ENCODE data around the gene RPUSD1. TPM values are rescaled to one million over a fixed set of nuclear protein-coding genes. Genes with fewer than 3 reads are reported as not detected.
A peak's percentile ranks its signal among the peaks of the same experiment; 100 is the strongest.

The RPUSD1 gene
- total and polyA plus RNA-seq, 2 donors (not counting 1 experiment from before 2014, with no cell fraction given), result 8.2 to 16.2 TPM

DNA sequence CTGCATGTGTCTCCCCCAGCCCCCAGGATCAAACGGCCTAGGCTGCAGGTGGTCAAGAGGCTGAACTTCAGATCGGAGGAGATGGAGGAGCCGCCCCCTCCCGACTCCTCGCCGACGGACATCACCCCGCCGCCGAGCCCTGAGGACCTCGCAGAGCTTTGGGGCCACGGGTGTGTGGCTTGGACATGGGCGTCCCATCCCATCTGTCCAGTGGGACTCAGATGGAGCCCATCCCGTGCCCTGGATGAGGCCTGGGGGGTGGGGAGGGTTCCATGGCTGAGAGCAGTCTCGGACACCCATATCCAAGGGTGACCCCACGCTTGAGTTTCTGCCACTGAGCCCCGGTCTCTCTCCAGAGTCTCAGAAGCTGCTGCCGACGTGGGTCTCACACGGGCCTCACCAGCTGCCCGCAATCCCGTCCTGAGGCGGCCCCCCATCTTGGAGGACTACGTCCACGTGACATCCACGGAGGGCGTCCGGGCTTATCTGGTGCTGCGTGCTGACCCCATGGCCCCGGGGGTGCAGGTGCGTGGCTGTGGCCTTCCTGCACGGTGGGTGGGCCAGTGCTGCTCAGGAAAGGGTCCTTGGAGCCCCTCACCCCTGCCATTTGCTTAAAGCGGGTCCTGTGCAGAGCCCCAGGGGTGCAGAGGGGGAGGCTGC is 1.1 kb upstream of the RPUSD1 start:
- Histone ChIP-seq H3K4me2 (ENCODE audit: extremely low read depth, insufficient read depth, low read length) (peak overlapping the region; percentile 80), H3K4me3 (replicated peaks in 1 of 4; ENCODE audit: control extremely low read depth in 1 of 4, insufficient read depth in 1 of 4, low read depth in 3 of 4, low read length in 4 of 4) (peak overlapping the region; percentile 66 to 88 (median 75)), H3K9ac (ENCODE audit: insufficient read depth, low read length) (peak overlapping the region; percentile 74), H3K27me3 (ENCODE audit: control insufficient read depth, insufficient read depth, low read length) (no peaks in the 10 kb centered on the region), H3K9me3 (ENCODE audit: control insufficient read depth, insufficient read depth, low read depth, low read length) (no peaks in the 10 kb centered on the region), H3K36me3 (ENCODE audit: control insufficient read depth, insufficient read depth, low read length) (peaks cover 12% of the 10 kb centered on the region), H3K4me1 (ENCODE audit: control insufficient read depth, extremely low read depth, insufficient read depth, low read length) (peaks cover 7% of the 10 kb centered on the region), H3K27ac (ENCODE audit: insufficient read depth, low read length) (peak overlapping the region; percentile 50), H4K20me1 (ENCODE audit: control insufficient read depth, extremely low read depth, insufficient read depth, low read length) (no peaks in the 10 kb centered on the region), H2AFZ (ENCODE audit: low read length) (no peak overlapping the region), H3K79me2 (ENCODE audit: control insufficient read depth, insufficient read depth, low read length) (peaks cover 21% of the 10 kb centered on the region)
- no peak for DNase-seq (ENCODE audit: low read depth in 2 of 2)
- TF ChIP-seq, protein P1, sequence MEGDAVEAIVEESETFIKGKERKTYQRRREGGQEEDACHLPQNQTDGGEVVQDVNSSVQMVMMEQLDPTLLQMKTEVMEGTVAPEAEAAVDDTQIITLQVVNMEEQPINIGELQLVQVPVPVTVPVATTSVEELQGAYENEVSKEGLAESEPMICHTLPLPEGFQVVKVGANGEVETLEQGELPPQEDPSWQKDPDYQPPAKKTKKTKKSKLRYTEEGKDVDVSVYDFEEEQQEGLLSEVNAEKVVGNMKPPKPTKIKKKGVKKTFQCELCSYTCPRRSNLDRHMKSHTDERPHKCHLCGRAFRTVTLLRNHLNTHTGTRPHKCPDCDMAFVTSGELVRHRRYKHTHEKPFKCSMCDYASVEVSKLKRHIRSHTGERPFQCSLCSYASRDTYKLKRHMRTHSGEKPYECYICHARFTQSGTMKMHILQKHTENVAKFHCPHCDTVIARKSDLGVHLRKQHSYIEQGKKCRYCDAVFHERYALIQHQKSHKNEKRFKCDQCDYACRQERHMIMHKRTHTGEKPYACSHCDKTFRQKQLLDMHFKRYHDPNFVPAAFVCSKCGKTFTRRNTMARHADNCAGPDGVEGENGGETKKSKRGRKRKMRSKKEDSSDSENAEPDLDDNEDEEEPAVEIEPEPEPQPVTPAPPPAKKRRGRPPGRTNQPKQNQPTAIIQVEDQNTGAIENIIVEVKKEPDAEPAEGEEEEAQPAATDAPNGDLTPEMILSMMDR (conservative IDR thresholded peaks at IDR 0.05 in 1 of 2, IDR thresholded peaks at IDR 0.05 in 1 of 2; ENCODE audit: low read depth in 1 of 2, low read length in 2 of 2), result no peak
- TF ChIP-seq EZH2 (IDR thresholded peaks at IDR 0.05; ENCODE audit: low read length, missing control alignments), result no peak

- peak within 1 kb of the TSS; percentile 73 for H2AFZ ChIP-seq (ENCODE audit: low read length)
- no peaks in the 10 kb centered on the region for H4K20me1 ChIP-seq (ENCODE audit: control insufficient read depth, extremely low read depth, insufficient read depth, low read length)
- no peak for TF ChIP-seq EZH2 (IDR thresholded peaks at IDR 0.05; ENCODE audit: low read length, missing control alignments)
- TF ChIP-seq, protein P1 (conservative IDR thresholded peaks at IDR 0.05 in 1 of 2, IDR thresholded peaks at IDR 0.05 in 1 of 2; ENCODE audit: low read depth in 1 of 2, low read length in 2 of 2), result no peak
- peak; percentile 84 to 89 for DNase-seq (ENCODE audit: low read depth in 2 of 2)
- H3K79me2 ChIP-seq (ENCODE audit: control insufficient read depth, insufficient read depth, low read length), result peaks cover 21% of the 10 kb centered on the region
- peak within 1 kb of the TSS; percentile 74 for H3K9ac ChIP-seq (ENCODE audit: insufficient read depth, low read length)
- no peaks in the 10 kb centered on the region for H3K27me3 ChIP-seq (ENCODE audit: control insufficient read depth, insufficient read depth, low read length)
- H3K4me2 ChIP-seq (ENCODE audit: extremely low read depth, insufficient read depth, low read length), result peak within 1 kb of the TSS; percentile 87
- peak within 1 kb of the TSS; percentile 75 to 94 (median 87) for H3K4me3 ChIP-seq (replicated peaks in 1 of 4; ENCODE audit: control extremely low read depth in 1 of 4, insufficient read depth in 1 of 4, low read depth in 3 of 4, low read length in 4 of 4)
- no peaks in the 10 kb centered on the region for H3K9me3 ChIP-seq (ENCODE audit: control insufficient read depth, insufficient read depth, low read depth, low read length)
- peak within 1 kb of the TSS; percentile 50 for H3K27ac ChIP-seq (ENCODE audit: insufficient read depth, low read length)
- H3K36me3 ChIP-seq (ENCODE audit: control insufficient read depth, insufficient read depth, low read length), result peaks cover 12% of the 10 kb centered on the region
- H3K4me1 ChIP-seq (ENCODE audit: control insufficient read depth, extremely low read depth, insufficient read depth, low read length), result peaks cover 7% of the 10 kb centered on the region
These were observed 382 bp upstream of the RPUSD1 start, which contains the start of gene CHTF18 for GRCh38 chr16:788399-789126. CHTF18 (plus strand) TSS chr16:788620; CDS start chr16:788685, 65 bp downstream.

- Histone ChIP-seq H3K79me2 (ENCODE audit: control insufficient read depth, insufficient read depth, low read length) (peaks cover 21% of the 10 kb centered on the region), H3K27ac (ENCODE audit: insufficient read depth, low read length) (no peak overlapping the region), H3K9ac (ENCODE audit: insufficient read depth, low read length) (peak overlapping the region; percentile 74), H3K36me3 (ENCODE audit: control insufficient read depth, insufficient read depth, low read length) (peaks cover 12% of the 10 kb centered on the region), H2AFZ (ENCODE audit: low read length) (no peak overlapping the region), H4K20me1 (ENCODE audit: control insufficient read depth, extremely low read depth, insufficient read depth, low read length) (no peaks in the 10 kb centered on the region), H3K4me2 (ENCODE audit: extremely low read depth, insufficient read depth, low read length) (peak overlapping the region; percentile 87), H3K9me3 (ENCODE audit: control insufficient read depth, insufficient read depth, low read depth, low read length) (no peaks in the 10 kb centered on the region), H3K27me3 (ENCODE audit: control insufficient read depth, insufficient read depth, low read length) (no peaks in the 10 kb centered on the region), H3K4me1 (ENCODE audit: control insufficient read depth, extremely low read depth, insufficient read depth, low read length) (peaks cover 7% of the 10 kb centered on the region), H3K4me3 (replicated peaks in 1 of 4; ENCODE audit: control extremely low read depth in 1 of 4, insufficient read depth in 1 of 4, low read depth in 3 of 4, low read length in 4 of 4) (peak overlapping the region; percentile 75 to 94 (median 87))
- TF ChIP-seq EZH2 (IDR thresholded peaks at IDR 0.05; ENCODE audit: low read length, missing control alignments), result no peak
- TF ChIP-seq, protein P1 (conservative IDR thresholded peaks at IDR 0.05 in 1 of 2, IDR thresholded peaks at IDR 0.05 in 1 of 2; ENCODE audit: low read depth in 1 of 2, low read length in 2 of 2), result no peak
- DNase-seq (ENCODE audit: low read depth in 2 of 2), result no peak
These were observed 737 bp downstream of the RPUSD1 start for GRCh38 chr16:787321-787966.

Data from fibroblast of lung (primary cell).